Gastrocnemius medialis (tissue), 4 donors: ENCODE measurements around the gene CAPZB.

Experiments used
- POLR2A ChIP-seq, 2 donors: fragments of 450-650 bp; IDR thresholded peaks; one replicate each; pipeline ENCODE4 v1.6.1; 2017; ENCODE audit warnings: antibody characterized with exemption in 2 of 2, mild to moderate bottlenecking in 2 of 2, moderate library complexity in 2 of 2
- TF ChIP-seq, protein P1 (sequence below), 5 experiments: fragments of 450-650 bp in 3 of 5; fragments of 200-600 bp in 2 of 5; sonication (generic) in 2 of 5; IDR thresholded peaks in 4 of 5; conservative IDR thresholded peaks in 1 of 5; 1 replicate in 4 of 5; 2 replicates in 1 of 5; pipeline ENCODE4 v1.5.1; 2016 to 2019; ENCODE audit warnings: antibody characterized with exemption in 5 of 5, mild to moderate bottlenecking in 3 of 5, moderate library complexity in 3 of 5

DNA sequence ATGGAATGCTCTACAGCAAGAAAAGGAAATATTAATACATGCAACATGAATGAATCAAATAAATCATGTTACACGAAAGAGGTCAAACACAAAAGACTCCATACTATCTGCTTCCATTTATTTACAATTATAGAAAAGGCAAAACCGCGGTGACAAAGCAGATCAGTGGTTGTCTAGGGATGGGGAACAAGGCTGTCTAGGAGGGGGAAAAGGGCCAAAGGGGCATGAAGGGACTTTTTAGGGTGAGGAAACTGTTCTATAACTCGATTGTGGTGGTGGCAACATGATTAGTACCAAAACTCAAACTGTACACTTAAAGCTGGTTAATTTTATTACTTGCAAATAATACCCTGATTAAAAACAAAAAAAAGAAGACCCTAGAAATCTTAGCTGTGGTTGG is 20.6 kb downstream of the CAPZB start:
- TF ChIP-seq POLR2A (IDR thresholded peaks at IDR 0.05), result no peak
- TF ChIP-seq, protein P1, sequence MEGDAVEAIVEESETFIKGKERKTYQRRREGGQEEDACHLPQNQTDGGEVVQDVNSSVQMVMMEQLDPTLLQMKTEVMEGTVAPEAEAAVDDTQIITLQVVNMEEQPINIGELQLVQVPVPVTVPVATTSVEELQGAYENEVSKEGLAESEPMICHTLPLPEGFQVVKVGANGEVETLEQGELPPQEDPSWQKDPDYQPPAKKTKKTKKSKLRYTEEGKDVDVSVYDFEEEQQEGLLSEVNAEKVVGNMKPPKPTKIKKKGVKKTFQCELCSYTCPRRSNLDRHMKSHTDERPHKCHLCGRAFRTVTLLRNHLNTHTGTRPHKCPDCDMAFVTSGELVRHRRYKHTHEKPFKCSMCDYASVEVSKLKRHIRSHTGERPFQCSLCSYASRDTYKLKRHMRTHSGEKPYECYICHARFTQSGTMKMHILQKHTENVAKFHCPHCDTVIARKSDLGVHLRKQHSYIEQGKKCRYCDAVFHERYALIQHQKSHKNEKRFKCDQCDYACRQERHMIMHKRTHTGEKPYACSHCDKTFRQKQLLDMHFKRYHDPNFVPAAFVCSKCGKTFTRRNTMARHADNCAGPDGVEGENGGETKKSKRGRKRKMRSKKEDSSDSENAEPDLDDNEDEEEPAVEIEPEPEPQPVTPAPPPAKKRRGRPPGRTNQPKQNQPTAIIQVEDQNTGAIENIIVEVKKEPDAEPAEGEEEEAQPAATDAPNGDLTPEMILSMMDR (IDR thresholded peaks at IDR 0.05 in 4 of 5, conservative IDR thresholded peaks at IDR 0.05 in 1 of 5), result no peak
